ENCODE results near the gene PRKAG2. TPM values are rescaled to one million over a fixed set of nuclear protein-coding genes. Genes with fewer than 3 reads are reported as not detected.

The PRKAG2 gene
- total RNA-seq, 3 donors from 2014 or later: 42.4 to 48.5 (median 46.6) TPM

GRCh38 chr7:151592330-151592729, 284.6 kb downstream of the PRKAG2 start:
- DNase-seq (no peak), ATAC-seq (no peak)
- H3K9me3 ChIP-seq: no peaks in the 10 kb centered on the region
- no peaks in the 10 kb centered on the region for H3K4me1 ChIP-seq (ENCODE audit: low read depth)
- H3K36me3 ChIP-seq (ENCODE audit: low read depth): no peaks in the 10 kb centered on the region
- intact Hi-C loops (cut with DNase I, micrococcal nuclease): no loop called here
- TF ChIP-seq CTCF (IDR thresholded peaks at IDR 0.05): no peak
- H3K4me3 ChIP-seq: no peak overlapping the region

- ATAC-seq (no peak), DNase-seq (no peak)
- Histone ChIP-seq H3K36me3 (ENCODE audit: low read depth) (no peaks in the 10 kb centered on the region), H3K4me3 (no peak overlapping the region), H3K9me3 (no peaks in the 10 kb centered on the region), H3K4me1 (ENCODE audit: low read depth) (no peaks in the 10 kb centered on the region)
- no peak for TF ChIP-seq CTCF (IDR thresholded peaks at IDR 0.05)
- intact Hi-C loops (cut with DNase I, micrococcal nuclease): no loop called here
These were observed 285.0 kb downstream of the PRKAG2 start for GRCh38 chr7:151591866-151592265.

- DNase-seq: no peak
- TF ChIP-seq CTCF (IDR thresholded peaks at IDR 0.05): no peak
These were observed 285.8 kb downstream of the PRKAG2 start for GRCh38 chr7:151590850-151591771.

GRCh38 chr7:151590071-151590849, 286.7 kb downstream of the PRKAG2 start:
- no peaks in the 10 kb centered on the region for H3K36me3 ChIP-seq (ENCODE audit: low read depth)
- peak; percentile 31 for ATAC-seq
- intact Hi-C loops (cut with DNase I, micrococcal nuclease): no loop called here
- TF ChIP-seq CTCF (IDR thresholded peaks at IDR 0.05): no peak
- H3K4me1 ChIP-seq (ENCODE audit: low read depth): no peaks in the 10 kb centered on the region
- H3K9me3 ChIP-seq: no peaks in the 10 kb centered on the region
- no peak for DNase-seq
- H3K4me3 ChIP-seq: no peak overlapping the region

More at GRCh38 chr7:151590850-151591771, 285.8 kb downstream of the PRKAG2 start:
- Histone ChIP-seq H3K9me3 (no peaks in the 10 kb centered on the region), H3K4me3 (no peak overlapping the region), H3K36me3 (ENCODE audit: low read depth) (no peaks in the 10 kb centered on the region), H3K4me1 (ENCODE audit: low read depth) (no peaks in the 10 kb centered on the region)
- intact Hi-C loops (cut with DNase I, micrococcal nuclease): no loop called here
- ATAC-seq: no peak

- Histone ChIP-seq H3K9me3 (no peaks in the 10 kb centered on the region), H3K36me3 (ENCODE audit: low read depth) (no peaks in the 10 kb centered on the region), H3K4me3 (no peak overlapping the region), H3K4me1 (ENCODE audit: low read depth) (no peaks in the 10 kb centered on the region)
- DNase-seq (no peak), ATAC-seq (no peak)
- intact Hi-C loops (cut with DNase I, micrococcal nuclease): no loop called here
- TF ChIP-seq CTCF (IDR thresholded peaks at IDR 0.05): no peak
These were observed 287.9 kb downstream of the PRKAG2 start for GRCh38 chr7:151588982-151589381.

All from mucosa of descending colon (tissue), 3 donors.